DND-41 (cell line): ENCODE measurements around the gene ZNF518B.

Source experiments
- EZH2 ChIP-seq: IDR thresholded peaks from 3 replicates; pipeline ENCODE4 v1.6.1; 2012; ENCODE audit warnings: borderline replicate concordance, low read depth, mild to moderate bottlenecking, moderate library complexity, low read length, inconsistent platforms; ENCODE audit not compliant: severe bottlenecking
- TF ChIP-seq, protein P1 (sequence below): IDR thresholded peaks from 2 replicates; pipeline ENCODE4 v1.5.1; 2012; ENCODE audit warnings: borderline replicate concordance, low read length, moderate library complexity, mild to moderate bottlenecking; ENCODE audit not compliant: poor library complexity, severe bottlenecking; ENCODE audit errors: extremely low read depth

DNA sequence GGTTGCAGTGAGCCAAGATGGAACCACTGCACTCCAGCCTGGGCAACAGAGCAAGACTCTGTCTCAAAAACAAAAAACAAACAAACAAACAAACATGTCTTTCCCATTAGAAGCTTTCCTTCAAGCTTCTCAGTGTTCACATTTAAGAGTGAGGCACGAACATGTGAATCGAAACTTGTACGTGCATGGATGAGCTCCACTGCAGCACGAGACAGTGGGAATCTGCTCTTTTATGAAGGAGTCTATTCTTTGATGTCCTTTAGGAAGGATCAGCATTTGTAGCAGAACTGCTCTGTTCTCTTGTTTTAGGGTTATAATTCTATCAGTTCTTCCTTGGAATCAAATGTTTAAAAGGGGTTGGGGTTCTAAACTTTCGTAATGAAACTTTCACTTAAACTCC lies 23.4 kb upstream of the ZNF518B start:
- TF ChIP-seq, protein P1, sequence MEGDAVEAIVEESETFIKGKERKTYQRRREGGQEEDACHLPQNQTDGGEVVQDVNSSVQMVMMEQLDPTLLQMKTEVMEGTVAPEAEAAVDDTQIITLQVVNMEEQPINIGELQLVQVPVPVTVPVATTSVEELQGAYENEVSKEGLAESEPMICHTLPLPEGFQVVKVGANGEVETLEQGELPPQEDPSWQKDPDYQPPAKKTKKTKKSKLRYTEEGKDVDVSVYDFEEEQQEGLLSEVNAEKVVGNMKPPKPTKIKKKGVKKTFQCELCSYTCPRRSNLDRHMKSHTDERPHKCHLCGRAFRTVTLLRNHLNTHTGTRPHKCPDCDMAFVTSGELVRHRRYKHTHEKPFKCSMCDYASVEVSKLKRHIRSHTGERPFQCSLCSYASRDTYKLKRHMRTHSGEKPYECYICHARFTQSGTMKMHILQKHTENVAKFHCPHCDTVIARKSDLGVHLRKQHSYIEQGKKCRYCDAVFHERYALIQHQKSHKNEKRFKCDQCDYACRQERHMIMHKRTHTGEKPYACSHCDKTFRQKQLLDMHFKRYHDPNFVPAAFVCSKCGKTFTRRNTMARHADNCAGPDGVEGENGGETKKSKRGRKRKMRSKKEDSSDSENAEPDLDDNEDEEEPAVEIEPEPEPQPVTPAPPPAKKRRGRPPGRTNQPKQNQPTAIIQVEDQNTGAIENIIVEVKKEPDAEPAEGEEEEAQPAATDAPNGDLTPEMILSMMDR: no peak
- no peak for TF ChIP-seq EZH2
